ENCODE results near the gene COL12A1. TPM values are rescaled to one million over a fixed set of nuclear protein-coding genes. Genes with fewer than 3 reads are reported as not detected.
"Not testable (repeated sequence)": the region's sequence is repeated elsewhere in the genome, so short reads cannot be mapped to it uniquely, and the experiment has no call there.

COL12A1 gene
- total and polyA plus RNA-seq, 11 donors, result 3.1 to 26.8 (median 18.5) TPM

DNA sequence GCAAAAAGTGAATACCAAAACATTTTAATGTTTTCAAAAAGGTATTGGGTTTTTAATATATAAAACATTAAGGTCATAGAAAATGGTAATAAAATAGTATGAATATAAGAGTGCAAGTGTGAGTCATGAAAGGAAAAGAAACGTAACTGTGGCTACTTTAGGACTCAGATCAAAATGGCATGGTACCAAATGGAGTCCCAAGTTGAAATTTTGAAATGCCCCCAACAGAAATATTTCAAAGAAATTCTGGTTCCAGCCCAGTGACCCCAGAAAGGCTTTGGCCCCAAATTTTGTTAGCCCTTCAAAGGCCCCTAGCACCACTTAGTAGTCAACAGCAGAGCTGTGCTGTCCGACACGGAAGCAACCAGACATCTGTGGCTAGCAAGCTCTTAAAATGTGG is 6.0 kb downstream of the COL12A1 start:
- intact Hi-C loops (cut with DNase I), result loop anchor here in 9 of 10 donors (5.0 to 10.0 kb wide), 11 partner anchors 305 to 1525 kb away; no protein-coding TSS in a partner anchor
- ATAC-seq (no peak), DNase-seq (no peak)
- H3K27ac ChIP-seq, result peak overlapping the region in 3 of 12 donors; percentile 22 to 32 (median 26)
- TF ChIP-seq CTCF (IDR thresholded peaks at IDR 0.05), result no peak
- TF ChIP-seq POLR2A (IDR thresholded peaks at IDR 0.05), result no peak
- H3K36me3 ChIP-seq, result no peaks in the 10 kb centered on the region
- H3K27me3 ChIP-seq, result peaks cover 0 to 50% (median 12%) of the 10 kb centered on the region in 9 donors
- peaks cover 0 to 21% (median 9%) of the 10 kb centered on the region in 12 donors for H3K4me1 ChIP-seq
- no peak overlapping the region for H3K4me3 ChIP-seq
- peaks cover 0 to 6% (median 0%) of the 10 kb centered on the region in 12 donors for H3K9me3 ChIP-seq
- WGBS, 4 donors, result 81 to 89% (median 87%) methylated on average over 3 of the region's 3 CpGs

DNA sequence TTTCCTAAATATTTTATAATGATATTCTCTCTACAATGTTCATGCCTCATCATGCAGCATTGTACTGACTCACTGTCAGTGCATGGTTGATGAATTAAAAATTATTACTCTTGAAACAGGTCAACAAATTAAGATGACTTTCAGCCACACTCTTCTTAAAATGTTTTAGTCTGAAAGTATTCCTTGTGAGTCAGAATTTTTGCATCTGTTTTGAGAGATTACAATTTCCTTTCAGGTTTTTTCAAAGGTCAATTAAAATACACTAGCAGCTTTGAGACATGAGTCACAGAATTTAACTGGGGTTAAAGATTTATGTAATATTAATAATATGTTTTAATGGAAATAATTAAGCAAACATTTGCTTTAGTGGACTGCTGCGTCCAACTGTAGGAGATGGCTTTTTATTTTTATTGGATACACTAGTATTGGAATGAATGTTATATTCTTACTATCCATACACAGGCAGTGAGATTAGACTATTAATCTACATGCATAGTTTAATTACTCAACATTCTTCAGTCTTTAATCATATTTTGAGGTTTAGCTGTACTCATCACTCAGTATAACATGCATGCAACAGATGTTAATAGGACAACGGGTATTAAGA is 9.7 kb downstream of the COL12A1 start:
- H3K27me3 ChIP-seq, result peaks cover 0 to 15% (median 0%) of the 10 kb centered on the region in 9 donors
- no peak overlapping the region for H3K27ac ChIP-seq
- ATAC-seq (peak in 1 of 4 donors; percentile 56), DNase-seq (no peak)
- peaks cover 0 to 3% (median 0%) of the 10 kb centered on the region in 12 donors for H3K4me1 ChIP-seq
- peaks cover 0 to 16% (median 0%) of the 10 kb centered on the region in 9 donors for H3K36me3 ChIP-seq
- 39 to 62% (median 50%) methylated on average over 2 of the region's 2 CpGs for WGBS, 4 donors
- peaks cover 0 to 6% (median 0%) of the 10 kb centered on the region in 12 donors for H3K9me3 ChIP-seq
- H3K4me3 ChIP-seq, result no peak overlapping the region
- TF ChIP-seq CTCF (IDR thresholded peaks at IDR 0.05) (no peak), POLR2A (IDR thresholded peaks at IDR 0.05) (no peak)
- intact Hi-C loops (cut with DNase I), result no loop called here

GRCh38 chr6:75188221-75188925 is 17.5 kb downstream of the COL12A1 start:
- WGBS, 4 donors, result 51 to 62% (median 56%) methylated on average over 3 of the region's 3 CpGs
- H3K4me3 ChIP-seq, result no peak overlapping the region
- ATAC-seq (no peak), DNase-seq (no peak)
- peaks cover 0 to 50% (median 0%) of the 10 kb centered on the region in 9 donors for H3K36me3 ChIP-seq
- TF ChIP-seq POLR2A (IDR thresholded peaks at IDR 0.05) (no peak), CTCF (IDR thresholded peaks at IDR 0.05) (no peak)
- no peaks in the 10 kb centered on the region for H3K4me1 ChIP-seq
- no peaks in the 10 kb centered on the region for H3K27me3 ChIP-seq
- H3K27ac ChIP-seq, result no peak overlapping the region
- intact Hi-C loops (cut with DNase I), result no loop called here
- H3K9me3 ChIP-seq, result peaks cover 0 to 13% (median 0%) of the 10 kb centered on the region in 12 donors

DNA sequence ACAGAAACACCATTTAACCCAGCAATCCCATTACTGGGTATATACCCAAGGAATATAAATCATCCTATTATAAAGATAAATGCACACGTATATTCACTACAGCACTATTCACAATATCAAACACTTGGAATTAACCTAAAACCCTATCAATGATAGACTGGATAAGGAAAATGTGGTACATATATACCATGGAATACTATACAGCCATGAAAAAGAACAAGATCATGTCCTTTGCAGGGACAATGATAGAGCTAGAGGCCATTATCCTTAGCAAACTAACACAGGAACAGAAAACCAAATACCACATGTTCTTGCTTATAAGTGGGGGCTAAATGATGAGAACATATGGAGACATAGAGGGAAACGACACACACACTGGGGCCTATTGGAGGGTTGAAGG is 19.3 kb downstream of the COL12A1 start:
- H3K4me1 ChIP-seq; H3K27ac ChIP-seq; DNase-seq; H3K27me3 ChIP-seq; ATAC-seq; H3K4me3 ChIP-seq; intact Hi-C loops (cut with DNase I): not testable (repeated sequence)
- H3K36me3 ChIP-seq, result peaks cover 0 to 51% (median 0%) of the 10 kb centered on the region in 9 donors
- H3K9me3 ChIP-seq, result peaks cover 0 to 13% (median 0%) of the 10 kb centered on the region in 12 donors
- WGBS, 4 donors, result 46 to 86% (median 49%) methylated on average over 2 of the region's 2 CpGs
